HCT116 (cell line): Measurements from ENCODE around the gene SHC2. TPM values are rescaled to one million over a fixed set of nuclear protein-coding genes. Genes with fewer than 3 reads are reported as not detected.

Source experiments
- ATAC-seq: fragments of 200-7000 bp; cut with Tn5 transposase; 2 replicates; pipeline ENCODE4 v1.9.1; 2020; ENCODE audit warnings: mild to moderate bottlenecking, moderate library complexity
- BruUV-seq: library from RNA; stranded (reverse); fragments of 400-500 nt; replicated peaks from 2 replicates; lab custom pipeline; 2021; lab: Mats Ljungman, UMichigan
- CTCF ChIA-PET: fragments of 300-600 bp; sonication (Branson Sonifier 250); formaldehyde crosslinking; loops from one replicate; lab custom pipeline; 2021; ENCODE audit warnings: antibody characterized with exemption; lab: Charles Lee
- POLR2A ChIA-PET: fragments of 300-600, 350-600 bp; sonication (Branson Sonifier 250); formaldehyde crosslinking; loops from one replicate; lab custom pipeline; 2021; ENCODE audit warnings: antibody characterized with exemption; lab: Charles Lee
- RAD21 ChIA-PET, 2 experiments: fragments of 300-600 bp; sonication (Branson Sonifier 250); formaldehyde crosslinking; loops; one replicate each; lab custom pipeline; 2023; ENCODE audit warnings: low total read pairs in 2 of 2; ENCODE audit not compliant: uncharacterized antibody in 2 of 2, unreplicated experiment in 2 of 2, low non-redundant PET in 1 of 2; lab: Charles Lee
- DNase-seq: peaks from one replicate; pipeline ENCODE4 v3.0.0-alpha.2; 2010; ENCODE audit warnings: low read depth, low spot score
- H2AFZ ChIP-seq: fragments of 200-600 bp; shearing (Covaris generic), sonication (generic); 2 replicates; pipeline ENCODE4 v1.6.1; 2017; ENCODE audit warnings: low read depth, mixed run types, mixed read lengths, antibody characterized with exemption, low read length; ENCODE audit not compliant: poor library complexity, severe bottlenecking
- H3K27ac ChIP-seq: 2 replicates; pipeline ENCODE4 v1.5.1; 2012; ENCODE audit warnings: low read depth, low read length
- H3K27me3 ChIP-seq: fragments of 200-600 bp; sonication (generic); 2 replicates; pipeline ENCODE4 v1.6.1; 2016; ENCODE audit warnings: mixed run types, low read length, mixed read lengths; ENCODE audit not compliant: insufficient read depth
- H3K36me3 ChIP-seq, 2 experiments: fragments of 200-500 bp in 1 of 2; fragments of 200-600 bp in 1 of 2; sonication (Bioruptor generic) in 1 of 2; sonication (generic) in 1 of 2; 2 replicates each; pipeline versions ENCODE4 v1.5.1 to v1.6.1; 2014 to 2016; ENCODE audit warnings: low read length in 2 of 2, inconsistent platforms in 1 of 2, mixed read lengths in 1 of 2, mixed run types in 1 of 2; ENCODE audit not compliant: insufficient read depth in 2 of 2, control insufficient read depth in 1 of 2
- H3K4me1 ChIP-seq, 2 experiments: fragments of 200-600 bp in 1 of 2; sonication (generic) in 1 of 2; 2 replicates each; pipeline versions ENCODE4 v1.5.1 to v1.6.1; 2012 to 2017; ENCODE audit warnings: low read length in 2 of 2, inconsistent platforms in 1 of 2, mild to moderate bottlenecking in 1 of 2, mixed read lengths in 1 of 2, mixed run types in 1 of 2, moderate library complexity in 1 of 2; ENCODE audit not compliant: insufficient read depth in 2 of 2, control insufficient read depth in 1 of 2
- H3K4me2 ChIP-seq: fragments of 200-600 bp; sonication (generic); 2 replicates; pipeline ENCODE4 v1.6.1; 2017; ENCODE audit warnings: mixed run types, low read length, mixed read lengths
- H3K4me3 ChIP-seq, 2 experiments: fragments of 200-600 bp in 1 of 2; sonication (generic) in 1 of 2; replicated peaks in 1 of 2; 2 replicates each; pipeline ENCODE4 v1.5.1; 2011 to 2016; ENCODE audit warnings: low read length in 2 of 2, control low read depth in 1 of 2, low read depth in 1 of 2, mild to moderate bottlenecking in 1 of 2, mixed read lengths in 1 of 2, mixed run types in 1 of 2
- H3K79me2 ChIP-seq: fragments of 200-600 bp; sonication (generic); 2 replicates; pipeline ENCODE4 v1.6.1; 2017; ENCODE audit warnings: mild to moderate bottlenecking, mixed run types, low read length, moderate library complexity, mixed read lengths; ENCODE audit not compliant: insufficient read depth
- H3K9ac ChIP-seq: fragments of 200-600 bp; sonication (generic); 2 replicates; pipeline ENCODE4 v1.6.1; 2016; ENCODE audit warnings: low read length, mixed read lengths
- H3K9me2 ChIP-seq: fragments of 200-600 bp; sonication (generic), shearing (Covaris generic); 2 replicates; pipeline ENCODE4 v1.6.1; 2017; ENCODE audit warnings: mixed run types, mild to moderate bottlenecking, moderate library complexity; ENCODE audit not compliant: insufficient read depth
- H3K9me3 ChIP-seq, 2 experiments: fragments of 200-500 bp in 1 of 2; fragments of 200-600 bp in 1 of 2; sonication (Bioruptor generic) in 1 of 2; sonication (generic) in 1 of 2; 2 replicates each; pipeline ENCODE4 v1.6.1; 2014 to 2017; ENCODE audit warnings: low read length in 2 of 2, mixed read lengths in 2 of 2, inconsistent platforms in 1 of 2, low read depth in 1 of 2, mild to moderate bottlenecking in 1 of 2, mixed run types in 1 of 2, moderate library complexity in 1 of 2; ENCODE audit not compliant: control insufficient read depth in 1 of 2, insufficient read depth in 1 of 2
- H4K20me1 ChIP-seq: fragments of 200-600 bp; sonication (generic), shearing (Covaris generic); 2 replicates; pipeline ENCODE4 v1.6.1; 2017; ENCODE audit warnings: mixed run types, mild to moderate bottlenecking, moderate library complexity; ENCODE audit not compliant: insufficient read depth
- CBX3 ChIP-seq: IDR thresholded peaks from 2 replicates; pipeline ENCODE4 v1.6.1; 2012; ENCODE audit warnings: low read depth
- CEBPB ChIP-seq: IDR thresholded peaks from 2 replicates; pipeline ENCODE4 v1.6.1; 2012; ENCODE audit warnings: low read depth
- EGR1 ChIP-seq: IDR thresholded peaks from 2 replicates; pipeline ENCODE4 v1.6.1; 2012; ENCODE audit warnings: low read depth
- FOSL1 ChIP-seq: IDR thresholded peaks from 2 replicates; pipeline ENCODE4 v1.6.1; 2012; ENCODE audit warnings: low read depth
- POLR2A ChIP-seq: IDR thresholded peaks from 2 replicates; pipeline ENCODE4 v1.7.0; 2011; ENCODE audit warnings: borderline replicate concordance; ENCODE audit not compliant: insufficient read depth, insufficient read length; ENCODE audit errors: extremely low read depth
- POLR2AphosphoS5 ChIP-seq: IDR thresholded peaks from 2 replicates; pipeline ENCODE4 v1.6.1; 2011; ENCODE audit warnings: mild to moderate bottlenecking, low read depth, low read length, moderate library complexity
- SIN3A ChIP-seq: IDR thresholded peaks from 2 replicates; pipeline ENCODE4 v1.6.1; 2012; ENCODE audit warnings: low read depth
- YY1 ChIP-seq: IDR thresholded peaks from 2 replicates; pipeline ENCODE4 v1.6.1; 2011; ENCODE audit warnings: low read length, low read depth, moderate library complexity, mild to moderate bottlenecking; ENCODE audit not compliant: insufficient replicate concordance; ENCODE audit errors: extremely low read depth
- ZFX ChIP-seq: fragments of 450-650 bp; IDR thresholded peaks from 2 replicates; pipeline ENCODE4 v1.6.1; 2017
- intact Hi-C: fragments of 100-400 bp; cut with micrococcal nuclease; formaldehyde crosslinking; loops from 2 replicates; pipeline ENCODE4 v1.10.0; 2022
- total RNA-seq: library from RNA; stranded (reverse); gene quantifications from one replicate; pipeline ENCODE4 v1.2.1, GENCODE V29; 2021; ENCODE audit not compliant: unreplicated experiment
- TF ChIP-seq, protein P1 (sequence below), 3 experiments: fragments of 200-600 bp in 1 of 3; sonication (generic) in 1 of 3; IDR thresholded peaks in 2 of 3; conservative IDR thresholded peaks in 1 of 3; 2 replicates each; pipeline ENCODE4 v1.5.1; 2012 to 2017; ENCODE audit warnings: low read depth in 2 of 3, low read length in 2 of 3, antibody characterized with exemption in 1 of 3, borderline replicate concordance in 1 of 3, control low read depth in 1 of 3, mild to moderate bottlenecking in 1 of 3, mixed read lengths in 1 of 3, mixed run types in 1 of 3, moderate library complexity in 1 of 3; ENCODE audit not compliant: insufficient read depth in 1 of 3
- TF ChIP-seq, protein P2 (sequence below): IDR thresholded peaks from 2 replicates; pipeline ENCODE4 v1.6.1; 2012
- TF ChIP-seq, protein P3 (sequence below): IDR thresholded peaks from 2 replicates; pipeline ENCODE4 v1.6.1; 2012

Gene SHC2
- total RNA-seq, 1 experiment from 2014 or later = 2.5 TPM

DNA sequence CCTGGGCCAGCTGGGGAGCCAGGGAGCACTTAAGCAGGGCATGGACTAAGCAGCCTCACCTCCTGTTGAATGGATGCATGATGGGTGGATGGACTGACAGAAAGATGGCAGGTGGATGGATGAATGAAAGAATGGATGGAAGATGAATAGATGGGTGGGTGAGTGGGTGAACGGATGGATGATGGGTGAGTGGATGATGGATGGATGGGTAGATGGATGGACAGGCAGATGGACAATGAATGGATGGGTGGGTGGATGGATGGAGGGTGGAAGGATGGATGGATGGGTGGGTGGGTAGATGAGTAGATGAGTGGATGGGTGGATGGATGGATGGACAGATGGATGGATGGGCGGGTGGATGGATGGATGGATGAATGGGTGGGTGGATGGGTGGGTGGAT, 18.7 kb downstream of the SHC2 start:
- CTCF ChIA-PET = no interaction called here
- POLR2A ChIA-PET = no interaction called here
- Histone ChIP-seq H3K4me1 (no peaks in the 10 kb centered on the region), H3K9ac (no peak overlapping the region), H3K9me2 (no peaks in the 10 kb centered on the region), H3K4me3 (no peak overlapping the region), H3K27me3 (no peaks in the 10 kb centered on the region), H3K9me3 (no peaks in the 10 kb centered on the region), H4K20me1 (no peaks in the 10 kb centered on the region), H3K79me2 (no peaks in the 10 kb centered on the region), H3K36me3 (no peaks in the 10 kb centered on the region), H3K4me2 (no peak overlapping the region), H3K27ac (no peak overlapping the region), H2AFZ (no peak overlapping the region)
- intact Hi-C loops = no loop called here
- TF ChIP-seq YY1 = no peak
- TF ChIP-seq, protein P1, sequence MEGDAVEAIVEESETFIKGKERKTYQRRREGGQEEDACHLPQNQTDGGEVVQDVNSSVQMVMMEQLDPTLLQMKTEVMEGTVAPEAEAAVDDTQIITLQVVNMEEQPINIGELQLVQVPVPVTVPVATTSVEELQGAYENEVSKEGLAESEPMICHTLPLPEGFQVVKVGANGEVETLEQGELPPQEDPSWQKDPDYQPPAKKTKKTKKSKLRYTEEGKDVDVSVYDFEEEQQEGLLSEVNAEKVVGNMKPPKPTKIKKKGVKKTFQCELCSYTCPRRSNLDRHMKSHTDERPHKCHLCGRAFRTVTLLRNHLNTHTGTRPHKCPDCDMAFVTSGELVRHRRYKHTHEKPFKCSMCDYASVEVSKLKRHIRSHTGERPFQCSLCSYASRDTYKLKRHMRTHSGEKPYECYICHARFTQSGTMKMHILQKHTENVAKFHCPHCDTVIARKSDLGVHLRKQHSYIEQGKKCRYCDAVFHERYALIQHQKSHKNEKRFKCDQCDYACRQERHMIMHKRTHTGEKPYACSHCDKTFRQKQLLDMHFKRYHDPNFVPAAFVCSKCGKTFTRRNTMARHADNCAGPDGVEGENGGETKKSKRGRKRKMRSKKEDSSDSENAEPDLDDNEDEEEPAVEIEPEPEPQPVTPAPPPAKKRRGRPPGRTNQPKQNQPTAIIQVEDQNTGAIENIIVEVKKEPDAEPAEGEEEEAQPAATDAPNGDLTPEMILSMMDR (IDR thresholded peaks at IDR 0.05 in 2 of 3, conservative IDR thresholded peaks at IDR 0.05 in 1 of 3; ENCODE audit: borderline replicate concordance in 1 of 3, insufficient read depth in 1 of 3, low read depth in 2 of 3, low read length in 2 of 3) = no peak
- TF ChIP-seq, protein P2, sequence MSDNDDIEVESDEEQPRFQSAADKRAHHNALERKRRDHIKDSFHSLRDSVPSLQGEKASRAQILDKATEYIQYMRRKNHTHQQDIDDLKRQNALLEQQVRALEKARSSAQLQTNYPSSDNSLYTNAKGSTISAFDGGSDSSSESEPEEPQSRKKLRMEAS = no peak
- no peak for TF ChIP-seq ZFX
- TF ChIP-seq, protein P3, sequence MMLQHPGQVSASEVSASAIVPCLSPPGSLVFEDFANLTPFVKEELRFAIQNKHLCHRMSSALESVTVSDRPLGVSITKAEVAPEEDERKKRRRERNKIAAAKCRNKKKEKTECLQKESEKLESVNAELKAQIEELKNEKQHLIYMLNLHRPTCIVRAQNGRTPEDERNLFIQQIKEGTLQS = no peak
- TF ChIP-seq POLR2A = no peak
- TF ChIP-seq CEBPB = no peak
- no peak for TF ChIP-seq CBX3
- TF ChIP-seq SIN3A = no peak
- no peak for TF ChIP-seq FOSL1
- TF ChIP-seq POLR2AphosphoS5 = no peak
- no peak for TF ChIP-seq EGR1
- RAD21 ChIA-PET = no interaction called here
- ATAC-seq (no peak), DNase-seq (no peak)
- no TSS peak for BruUV-seq
